Cardiac fibroblast (primary cell): ENCODE data around the gene TPRG1.

Experiments used
- DNase-seq, 2 donors: peaks; one replicate each; pipeline versions ENCODE4 v3.0.0 to v3.0.0-alpha.2; 2010; ENCODE audit warnings: low read depth in 2 of 2
- H3K4me3 ChIP-seq, 2 donors: replicated peaks in 1 of 2; 1 replicate in 1 of 2; 2 replicates in 1 of 2; pipeline ENCODE4 v1.5.1; 2011; ENCODE audit warnings: low read depth in 2 of 2, low read length in 2 of 2, mild to moderate bottlenecking in 2 of 2, moderate library complexity in 1 of 2
- TF ChIP-seq, protein P1 (sequence below): IDR thresholded peaks from one replicate; pipeline ENCODE4 v1.5.1; 2011; ENCODE audit warnings: low read depth, mild to moderate bottlenecking, low read length, inconsistent platforms

TPRG1 gene

GRCh38 chr3:189222927-189223636 is 51.3 kb downstream of the TPRG1 start:
- TF ChIP-seq, protein P1, sequence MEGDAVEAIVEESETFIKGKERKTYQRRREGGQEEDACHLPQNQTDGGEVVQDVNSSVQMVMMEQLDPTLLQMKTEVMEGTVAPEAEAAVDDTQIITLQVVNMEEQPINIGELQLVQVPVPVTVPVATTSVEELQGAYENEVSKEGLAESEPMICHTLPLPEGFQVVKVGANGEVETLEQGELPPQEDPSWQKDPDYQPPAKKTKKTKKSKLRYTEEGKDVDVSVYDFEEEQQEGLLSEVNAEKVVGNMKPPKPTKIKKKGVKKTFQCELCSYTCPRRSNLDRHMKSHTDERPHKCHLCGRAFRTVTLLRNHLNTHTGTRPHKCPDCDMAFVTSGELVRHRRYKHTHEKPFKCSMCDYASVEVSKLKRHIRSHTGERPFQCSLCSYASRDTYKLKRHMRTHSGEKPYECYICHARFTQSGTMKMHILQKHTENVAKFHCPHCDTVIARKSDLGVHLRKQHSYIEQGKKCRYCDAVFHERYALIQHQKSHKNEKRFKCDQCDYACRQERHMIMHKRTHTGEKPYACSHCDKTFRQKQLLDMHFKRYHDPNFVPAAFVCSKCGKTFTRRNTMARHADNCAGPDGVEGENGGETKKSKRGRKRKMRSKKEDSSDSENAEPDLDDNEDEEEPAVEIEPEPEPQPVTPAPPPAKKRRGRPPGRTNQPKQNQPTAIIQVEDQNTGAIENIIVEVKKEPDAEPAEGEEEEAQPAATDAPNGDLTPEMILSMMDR = no peak
- no peak overlapping the region for H3K4me3 ChIP-seq
- DNase-seq = no peak

DNA sequence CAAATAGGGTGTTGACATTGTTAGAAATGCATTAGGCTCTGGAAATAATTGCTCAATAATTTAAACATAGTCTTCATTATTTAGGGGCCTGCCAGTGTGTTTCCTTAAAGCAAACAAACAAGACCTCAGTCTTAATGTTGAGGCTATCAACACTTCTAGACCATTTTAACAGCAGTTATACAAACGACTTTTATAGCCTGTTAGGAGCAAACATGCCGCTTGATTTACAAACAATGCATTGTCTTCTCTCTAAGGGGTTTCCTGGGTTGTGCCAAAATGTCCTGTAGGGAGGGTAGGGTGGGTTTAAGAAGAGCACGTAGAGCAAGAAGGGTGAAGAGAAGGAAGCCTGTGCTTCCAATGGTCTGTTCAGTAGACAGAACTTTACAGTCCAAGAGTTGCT is 53.7 kb downstream of the TPRG1 start:
- TF ChIP-seq, protein P1 = no peak
- DNase-seq = no peak
- no peak overlapping the region for H3K4me3 ChIP-seq

- no peak for DNase-seq
- TF ChIP-seq, protein P1 = no peak
- no peak overlapping the region for H3K4me3 ChIP-seq
Measured at GRCh38 chr3:189227249-189227648, 55.5 kb downstream of the TPRG1 start.

DNA sequence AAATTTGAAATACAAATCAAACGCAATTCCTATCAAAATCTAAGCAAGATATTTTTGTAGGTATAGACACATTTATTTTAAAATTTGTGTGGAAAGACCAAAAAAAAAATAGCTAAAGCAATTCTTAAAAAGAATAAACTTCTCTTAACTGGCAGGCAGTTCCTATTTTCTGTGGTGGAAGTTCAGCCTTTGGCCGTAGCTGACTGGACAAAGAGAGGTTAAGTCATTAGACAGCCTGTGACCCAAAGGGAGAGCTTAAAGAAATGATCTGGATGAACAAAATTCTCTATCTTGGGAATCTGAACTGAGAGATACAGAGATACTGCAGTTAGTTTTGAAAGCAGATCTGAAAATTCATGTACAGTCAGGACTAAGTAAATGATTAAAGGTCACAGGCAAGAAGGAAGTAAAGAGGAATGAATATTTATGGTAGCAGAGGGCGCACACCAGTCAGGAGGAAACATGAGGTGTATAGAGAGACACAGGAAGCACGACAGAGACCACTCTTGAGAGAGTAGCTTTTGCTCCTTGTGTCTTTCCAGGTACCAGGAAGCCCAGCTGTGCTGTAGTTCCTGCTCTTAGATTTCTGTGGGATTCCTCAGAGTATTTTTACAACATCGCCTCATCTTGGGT is 57.5 kb downstream of the TPRG1 start:
- no peak overlapping the region for H3K4me3 ChIP-seq
- TF ChIP-seq, protein P1 = no peak
- no peak for DNase-seq

DNA sequence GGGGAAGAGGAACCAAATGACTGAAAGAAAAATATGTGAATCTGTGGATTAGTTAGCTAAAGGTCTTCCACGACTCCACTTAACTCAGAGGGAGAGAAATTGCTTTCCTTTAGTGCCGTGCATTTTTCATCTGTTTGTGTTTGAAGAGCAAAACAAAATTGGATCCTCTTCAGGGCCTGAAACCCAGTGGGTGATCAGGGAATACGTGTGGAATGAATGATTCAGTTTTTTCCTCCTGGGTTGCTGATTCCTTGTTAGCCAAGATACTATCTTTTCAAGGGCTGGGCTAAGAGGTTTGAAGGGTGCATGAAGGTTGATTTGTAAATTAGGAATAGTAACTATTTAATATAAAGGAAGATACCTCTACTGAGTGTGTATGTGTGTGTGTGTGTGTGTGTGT is 61.0 kb downstream of the TPRG1 start:
- TF ChIP-seq, protein P1 = no peak
- no peak overlapping the region for H3K4me3 ChIP-seq
- no peak for DNase-seq

- no peak overlapping the region for H3K4me3 ChIP-seq
- DNase-seq = peak; percentile 69 to 78
Measured at GRCh38 chr3:189233225-189233858, 61.6 kb downstream of the TPRG1 start.

More at GRCh38 chr3:189233225-189233858, 61.6 kb downstream of the TPRG1 start:
- TF ChIP-seq, protein P1 = peak; percentile 74
